ENCODE measurements around the gene GYS1. TPM values are rescaled to one million over a fixed set of nuclear protein-coding genes. Genes with fewer than 3 reads are reported as not detected.

Gene GYS1
- total RNA-seq, 1 experiment from 2014 or later, result 29.7 TPM

DNA sequence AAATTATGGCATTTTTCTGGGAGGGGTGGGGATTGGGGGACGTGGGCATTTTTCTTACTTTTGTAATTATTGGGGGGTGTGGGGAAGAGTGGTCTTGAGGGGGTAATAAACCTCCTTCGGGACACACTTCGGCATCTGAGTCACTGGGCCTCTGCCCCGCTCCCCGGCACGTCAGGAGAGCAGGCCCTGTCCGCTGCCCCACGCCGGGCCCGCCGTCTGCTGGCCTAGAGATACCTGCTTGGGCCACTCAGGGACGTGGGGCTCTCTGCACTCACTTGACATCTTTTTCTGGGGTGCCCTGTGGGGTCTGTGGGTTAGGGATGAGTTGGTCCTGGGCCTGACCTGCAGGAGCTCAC lies 31.5 kb downstream of the GYS1 start:
- TF ChIP-seq, protein P1, sequence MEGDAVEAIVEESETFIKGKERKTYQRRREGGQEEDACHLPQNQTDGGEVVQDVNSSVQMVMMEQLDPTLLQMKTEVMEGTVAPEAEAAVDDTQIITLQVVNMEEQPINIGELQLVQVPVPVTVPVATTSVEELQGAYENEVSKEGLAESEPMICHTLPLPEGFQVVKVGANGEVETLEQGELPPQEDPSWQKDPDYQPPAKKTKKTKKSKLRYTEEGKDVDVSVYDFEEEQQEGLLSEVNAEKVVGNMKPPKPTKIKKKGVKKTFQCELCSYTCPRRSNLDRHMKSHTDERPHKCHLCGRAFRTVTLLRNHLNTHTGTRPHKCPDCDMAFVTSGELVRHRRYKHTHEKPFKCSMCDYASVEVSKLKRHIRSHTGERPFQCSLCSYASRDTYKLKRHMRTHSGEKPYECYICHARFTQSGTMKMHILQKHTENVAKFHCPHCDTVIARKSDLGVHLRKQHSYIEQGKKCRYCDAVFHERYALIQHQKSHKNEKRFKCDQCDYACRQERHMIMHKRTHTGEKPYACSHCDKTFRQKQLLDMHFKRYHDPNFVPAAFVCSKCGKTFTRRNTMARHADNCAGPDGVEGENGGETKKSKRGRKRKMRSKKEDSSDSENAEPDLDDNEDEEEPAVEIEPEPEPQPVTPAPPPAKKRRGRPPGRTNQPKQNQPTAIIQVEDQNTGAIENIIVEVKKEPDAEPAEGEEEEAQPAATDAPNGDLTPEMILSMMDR (IDR thresholded peaks at IDR 0.05; ENCODE audit: unreplicated experiment), result no peak
- peaks cover 70% of the 10 kb centered on the region for H3K36me3 Mint-ChIP-seq (ENCODE audit: insufficient read depth, unreplicated experiment)
- POLR2A ChIA-PET, result interaction anchor here (0.7 to 4.1 kb wide), 3 partner anchors 9 to 90 kb away, joined by 3 to 23 read pairs (median 4); partner anchors contain the start of genes GYS1, PPP1R15A and RUVBL2
- no peak for DNase-seq (ENCODE audit: unreplicated experiment)
- no peaks in the 10 kb centered on the region for H3K27me3 Mint-ChIP-seq (ENCODE audit: insufficient read depth, unreplicated experiment)
- no peaks in the 10 kb centered on the region for H3K9me3 Mint-ChIP-seq (ENCODE audit: unreplicated experiment)
- no peak overlapping the region for H3K27ac Mint-ChIP-seq (ENCODE audit: low read depth, unreplicated experiment)
- intact Hi-C loops (cut with micrococcal nuclease), result no loop called here
- H3K4me1 Mint-ChIP-seq (ENCODE audit: insufficient read depth, unreplicated experiment), result peaks cover 34% of the 10 kb centered on the region
- no TSS peak for BruUV-seq (replicated peaks)
- CTCF ChIA-PET, result interaction anchor here (1.1 to 1.2 kb wide), 2 partner anchors 8 to 9 kb away, joined by 3 read pairs; no protein-coding TSS in a partner anchor
- peak overlapping the region; percentile 21 for H3K4me3 Mint-ChIP-seq (ENCODE audit: unreplicated experiment)

DNA sequence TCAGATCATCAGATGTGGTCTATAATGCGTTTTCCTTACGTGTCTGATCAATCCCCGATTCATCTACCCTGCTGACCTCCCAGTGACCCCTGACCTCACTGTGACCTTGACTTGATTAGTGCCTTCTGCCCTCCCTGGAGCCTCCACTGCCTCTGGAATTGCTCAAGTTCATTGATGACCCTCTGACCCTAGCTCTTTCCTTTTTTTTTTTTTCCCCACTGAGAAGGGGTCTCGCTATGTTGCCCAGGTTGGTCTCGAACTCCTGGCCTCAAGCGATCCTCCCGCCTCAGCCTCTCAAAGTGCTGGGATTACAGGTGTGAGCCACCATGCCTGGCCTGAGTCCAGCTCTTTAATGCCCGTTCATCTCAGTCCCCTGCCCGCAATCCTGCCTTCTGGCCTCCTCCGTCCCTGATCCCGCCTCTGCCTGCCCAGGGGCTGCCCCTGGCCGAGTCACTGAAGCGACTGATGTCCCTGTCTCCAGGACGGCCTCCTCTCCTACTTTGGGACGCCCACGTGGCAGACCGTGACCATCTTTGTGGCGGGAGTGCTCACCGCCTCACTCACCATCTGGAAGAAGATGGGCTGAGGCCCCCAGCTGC lies 32.0 kb downstream of the GYS1 start:
- CTCF ChIA-PET, result interaction anchor here (0.6 to 1.1 kb wide), 2 partner anchors 10 to 184 kb away, joined by 3 to 4 read pairs; no protein-coding TSS in a partner anchor
- no peak overlapping the region for H3K27ac Mint-ChIP-seq (ENCODE audit: low read depth, unreplicated experiment)
- POLR2A ChIA-PET, result interaction anchor here (4.1 kb wide), 1 partner anchor 31 kb away, joined by 23 read pairs; the partner anchor contains the start of genes GYS1 and RUVBL2
- intact Hi-C loops (cut with micrococcal nuclease), result no loop called here
- TF ChIP-seq, protein P1 (IDR thresholded peaks at IDR 0.05; ENCODE audit: unreplicated experiment), result no peak
- no peak for DNase-seq (ENCODE audit: unreplicated experiment)
- H3K4me1 Mint-ChIP-seq (ENCODE audit: insufficient read depth, unreplicated experiment), result peaks cover 30% of the 10 kb centered on the region
- no peaks in the 10 kb centered on the region for H3K9me3 Mint-ChIP-seq (ENCODE audit: unreplicated experiment)
- peaks cover 70% of the 10 kb centered on the region for H3K36me3 Mint-ChIP-seq (ENCODE audit: insufficient read depth, unreplicated experiment)
- H3K4me3 Mint-ChIP-seq (ENCODE audit: unreplicated experiment), result no peak overlapping the region
- BruUV-seq (replicated peaks), result no TSS peak
- no peaks in the 10 kb centered on the region for H3K27me3 Mint-ChIP-seq (ENCODE audit: insufficient read depth, unreplicated experiment)

DNA sequence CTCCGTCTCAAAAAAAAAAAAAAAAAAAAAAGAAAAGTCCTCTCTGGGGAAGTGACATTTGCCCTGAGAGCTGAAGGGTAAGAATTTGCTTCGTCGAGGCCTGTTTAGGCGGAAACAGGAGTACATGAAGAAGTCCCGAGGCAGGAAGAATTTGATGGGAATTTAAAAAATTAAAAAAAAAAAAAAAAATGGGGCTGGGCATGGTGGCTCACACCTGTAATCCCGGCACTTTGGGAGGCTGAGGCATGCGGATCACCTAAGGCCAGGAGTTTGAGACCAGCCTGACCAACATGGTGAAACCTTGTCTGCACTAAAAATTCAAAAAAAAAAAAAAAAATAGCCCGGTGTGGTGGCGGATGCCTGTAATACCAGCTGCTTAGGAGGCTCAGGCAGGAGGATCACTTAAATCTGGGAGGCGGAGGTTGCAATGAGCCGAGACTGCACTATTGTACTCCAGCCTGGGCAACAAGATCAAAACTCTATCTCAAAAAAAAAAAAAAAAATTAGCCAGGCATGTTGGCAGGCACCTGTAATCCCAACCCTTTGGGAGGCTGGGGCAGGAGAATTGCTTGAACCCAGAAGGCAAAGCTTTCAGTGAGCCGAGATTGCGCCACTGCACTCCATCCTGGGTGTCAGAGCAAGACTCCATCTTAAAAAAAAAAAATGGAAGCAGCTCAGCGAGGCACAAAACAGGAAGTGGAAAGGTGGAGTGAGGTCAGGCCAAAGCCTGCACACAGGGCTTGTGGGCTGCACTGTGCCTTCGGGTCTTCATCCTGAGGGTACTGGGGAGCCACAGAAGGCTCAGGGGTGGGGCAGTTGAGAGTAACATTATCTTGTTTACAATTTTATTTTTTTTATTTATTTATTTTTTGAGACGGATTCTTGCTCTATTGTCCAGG lies 33.5 kb downstream of the GYS1 start:
- Mint-ChIP-seq H3K4me3 (ENCODE audit: unreplicated experiment) (no peak overlapping the region), H3K27ac (ENCODE audit: low read depth, unreplicated experiment) (no peak overlapping the region), H3K27me3 (ENCODE audit: insufficient read depth, unreplicated experiment) (no peaks in the 10 kb centered on the region), H3K36me3 (ENCODE audit: insufficient read depth, unreplicated experiment) (peaks cover 65% of the 10 kb centered on the region), H3K9me3 (ENCODE audit: unreplicated experiment) (no peaks in the 10 kb centered on the region), H3K4me1 (ENCODE audit: insufficient read depth, unreplicated experiment) (peaks cover 31% of the 10 kb centered on the region)
- TF ChIP-seq, protein P1 (IDR thresholded peaks at IDR 0.05; ENCODE audit: unreplicated experiment), result no peak
- ChIA-PET POLR2A (interaction anchor here (0.6 to 4.1 kb wide), 3 partner anchors 33 to 60 kb away, joined by 3 to 23 read pairs (median 5); partner anchors contain the start of genes GYS1, NUCB1 and RUVBL2), CTCF (interaction anchor here (0.6 kb wide), 1 partner anchor 72 kb away, joined by 3 read pairs; no protein-coding TSS in a partner anchor)
- BruUV-seq (replicated peaks), result no TSS peak
- DNase-seq (ENCODE audit: unreplicated experiment), result no peak
- intact Hi-C loops (cut with micrococcal nuclease), result no loop called here

DNA sequence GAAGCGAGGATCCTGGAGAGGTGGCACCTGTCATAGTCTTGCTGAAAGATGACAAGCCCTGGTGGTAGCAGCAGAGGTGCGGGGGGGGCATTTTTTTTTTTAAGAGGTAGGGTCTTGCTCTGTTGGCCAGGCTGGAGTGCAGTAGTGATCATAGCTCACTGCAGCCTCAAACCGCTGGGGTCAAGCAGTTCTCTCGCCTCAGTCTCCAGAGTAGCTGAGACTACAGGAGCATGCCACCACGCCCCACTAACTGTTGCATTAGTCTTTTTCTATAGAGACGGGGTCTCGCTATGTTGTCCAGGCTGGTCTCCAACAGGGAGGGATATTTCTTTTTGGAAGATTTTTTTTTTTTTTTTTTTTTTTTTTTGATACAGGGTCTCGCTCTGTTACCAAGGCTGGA lies 35.1 kb downstream of the GYS1 start:
- POLR2A ChIA-PET, result interaction anchor here (0.7 to 1.1 kb wide), 2 partner anchors 83 to 86 kb away, joined by 3 to 4 read pairs; partner anchors contain the start of gene PPP1R15A
- H3K9me3 Mint-ChIP-seq (ENCODE audit: unreplicated experiment), result no peaks in the 10 kb centered on the region
- BruUV-seq (replicated peaks), result no TSS peak
- CTCF ChIA-PET, result interaction anchor here (0.6 kb wide), 1 partner anchor 1745 kb away, joined by 3 read pairs; no protein-coding TSS in a partner anchor
- intact Hi-C loops (cut with micrococcal nuclease), result no loop called here
- no peak overlapping the region for H3K4me3 Mint-ChIP-seq (ENCODE audit: unreplicated experiment)
- H3K36me3 Mint-ChIP-seq (ENCODE audit: insufficient read depth, unreplicated experiment), result peaks cover 57% of the 10 kb centered on the region
- H3K27ac Mint-ChIP-seq (ENCODE audit: low read depth, unreplicated experiment), result no peak overlapping the region
- H3K4me1 Mint-ChIP-seq (ENCODE audit: insufficient read depth, unreplicated experiment), result peaks cover 16% of the 10 kb centered on the region
- TF ChIP-seq, protein P1 (IDR thresholded peaks at IDR 0.05; ENCODE audit: unreplicated experiment), result no peak
- H3K27me3 Mint-ChIP-seq (ENCODE audit: insufficient read depth, unreplicated experiment), result no peaks in the 10 kb centered on the region
- DNase-seq (ENCODE audit: unreplicated experiment), result no peak
